HL-60 (cell line): ENCODE measurements around the gene FLVCR1.
"Not testable (repeated sequence)": the region's sequence is repeated elsewhere in the genome, so short reads cannot be mapped to it uniquely, and the experiment has no call there.

Experiments
- DNase-seq, 2 experiments: peaks; one replicate each; pipeline ENCODE4 v3.0.0-alpha.2; 2010 to 2020; ENCODE audit warnings: low read depth in 1 of 2, low spot score in 1 of 2
- H3K27ac ChIP-seq: fragments of 250-450 bp; sonication (Bioruptor Pico); replicated peaks from 2 replicates; pipeline ENCODE4 v1.5.1; 2020; ENCODE audit warnings: mild to moderate bottlenecking, moderate library complexity
- H3K27me3 ChIP-seq: fragments of 250-450 bp; sonication (Bioruptor Pico); 2 replicates; pipeline ENCODE4 v1.5.1; 2021; ENCODE audit warnings: mild to moderate bottlenecking, moderate library complexity; ENCODE audit not compliant: insufficient read depth, poor library complexity, severe bottlenecking
- H3K4me3 ChIP-seq: replicated peaks from 2 replicates; pipeline ENCODE4 v1.5.1; 2011; ENCODE audit warnings: mild to moderate bottlenecking, control low read depth, low read length; ENCODE audit not compliant: insufficient read depth
- CTCF ChIP-seq: IDR thresholded peaks from one replicate; pipeline ENCODE4 v1.5.1; 2011; ENCODE audit warnings: low read length, control low read depth, inconsistent platforms; ENCODE audit not compliant: insufficient read depth
- GABPA ChIP-seq: IDR thresholded peaks from 2 replicates; pipeline ENCODE4 v1.6.1; 2012; ENCODE audit warnings: low read depth
- POLR2AphosphoS5 ChIP-seq: IDR thresholded peaks from 2 replicates; pipeline ENCODE4 v1.6.1; 2012; ENCODE audit warnings: low read depth
- REST ChIP-seq: IDR thresholded peaks from 2 replicates; pipeline ENCODE4 v1.6.1; 2012; ENCODE audit warnings: low read depth; ENCODE audit not compliant: insufficient replicate concordance
- SPI1 ChIP-seq: IDR thresholded peaks from 2 replicates; pipeline ENCODE4 v1.6.1; 2012; ENCODE audit warnings: low read depth, mild to moderate bottlenecking, borderline replicate concordance

FLVCR1 gene

DNA sequence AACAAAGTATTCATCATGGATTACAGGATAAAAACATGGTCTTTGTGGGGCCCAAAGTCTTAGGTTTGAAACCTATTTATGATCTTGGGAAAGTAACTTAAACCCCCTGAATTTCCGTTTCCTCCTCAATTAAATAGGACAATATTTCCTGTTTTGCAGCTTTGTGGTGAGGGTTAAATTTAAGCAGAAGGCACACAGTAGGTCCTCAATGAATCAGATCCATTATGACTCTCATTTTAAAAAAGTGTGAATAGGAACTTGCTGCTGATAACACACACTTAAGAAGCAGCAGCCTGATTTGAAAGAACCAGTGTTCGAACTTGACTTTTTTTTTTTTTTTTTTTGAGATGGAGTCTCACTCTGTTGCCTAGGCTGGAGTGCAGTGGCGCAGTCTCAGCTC, 50.9 kb downstream of the FLVCR1 start:
- TF ChIP-seq REST (no peak), POLR2AphosphoS5 (no peak), CTCF (no peak), GABPA (no peak), SPI1 (no peak)
- Histone ChIP-seq H3K27me3 (no peaks in the 10 kb centered on the region), H3K4me3 (no peak overlapping the region), H3K27ac (no peak overlapping the region)
- DNase-seq, result no peak

DNA sequence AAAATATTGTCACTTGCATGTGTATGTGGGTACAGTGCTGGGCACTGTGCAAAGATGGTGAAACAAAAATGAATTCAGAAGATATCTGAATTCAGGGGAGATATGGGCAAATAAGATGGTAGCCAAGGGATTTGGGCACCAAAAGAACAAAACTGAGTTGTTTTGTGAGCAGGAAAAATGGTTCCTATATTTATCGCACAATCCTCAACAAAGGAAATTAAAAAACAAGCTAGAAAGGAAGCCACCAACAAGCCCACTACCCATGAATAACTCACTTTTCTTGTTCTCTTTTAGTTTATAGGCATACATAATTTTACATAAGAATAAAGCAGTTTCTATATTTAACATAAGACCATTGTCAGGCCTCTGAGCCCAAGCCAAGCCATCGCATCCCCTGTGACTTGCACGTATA, 51.6 kb downstream of the FLVCR1 start:
- H3K27me3 ChIP-seq, result no peaks in the 10 kb centered on the region
- no peak for DNase-seq
- no peak overlapping the region for H3K27ac ChIP-seq
- TF ChIP-seq SPI1 (no peak), CTCF (no peak), POLR2AphosphoS5 (no peak), GABPA (no peak), REST (no peak)
- no peak overlapping the region for H3K4me3 ChIP-seq

DNA sequence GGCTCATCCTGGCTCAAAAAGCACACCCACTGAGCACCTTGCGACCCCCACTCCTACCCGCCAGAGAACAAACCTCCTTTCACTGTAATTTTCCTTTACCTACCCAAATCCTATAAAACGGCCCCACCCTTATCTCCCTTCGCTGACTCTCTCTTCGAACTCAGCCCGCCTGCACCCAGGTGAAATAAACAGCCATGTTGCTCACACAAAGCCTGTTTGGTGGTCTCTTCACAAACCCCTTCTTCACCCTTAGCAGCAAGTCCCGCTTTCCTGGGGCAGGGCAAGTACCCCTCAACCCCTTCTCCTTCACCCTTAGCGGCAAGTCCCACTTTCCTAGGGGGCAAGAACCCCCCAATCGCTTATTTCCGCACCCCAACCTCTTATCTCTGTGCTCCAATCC, 52.1 kb downstream of the FLVCR1 start:
- DNase-seq, H3K4me3 ChIP-seq, H3K27ac ChIP-seq, H3K27me3 ChIP-seq: not testable (repeated sequence)

DNA sequence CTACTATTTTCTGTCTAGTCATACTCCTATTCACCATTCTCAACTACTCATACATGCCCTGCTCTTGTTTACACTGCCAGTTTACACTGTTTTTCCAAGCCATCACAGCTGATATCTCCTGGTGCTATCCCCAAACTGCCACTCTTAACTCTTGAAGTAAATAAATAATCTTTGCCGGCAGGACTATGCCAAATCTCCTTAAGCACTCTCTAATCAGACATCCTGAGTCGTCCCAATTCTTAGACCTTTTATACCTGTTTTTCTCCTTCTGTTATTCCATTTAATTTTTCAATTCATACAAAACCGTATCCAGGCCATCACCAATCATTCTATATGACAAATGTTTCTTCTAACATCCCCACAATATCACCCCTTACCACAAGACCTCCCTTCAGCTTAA, 55.6 kb downstream of the FLVCR1 start:
- not testable (repeated sequence) for DNase-seq, H3K27ac ChIP-seq, H3K27me3 ChIP-seq, H3K4me3 ChIP-seq

GRCh38 chr1:212914110-212914509, 56.0 kb downstream of the FLVCR1 start:
- H3K4me3 ChIP-seq, DNase-seq, H3K27ac ChIP-seq: not testable (repeated sequence)

DNA sequence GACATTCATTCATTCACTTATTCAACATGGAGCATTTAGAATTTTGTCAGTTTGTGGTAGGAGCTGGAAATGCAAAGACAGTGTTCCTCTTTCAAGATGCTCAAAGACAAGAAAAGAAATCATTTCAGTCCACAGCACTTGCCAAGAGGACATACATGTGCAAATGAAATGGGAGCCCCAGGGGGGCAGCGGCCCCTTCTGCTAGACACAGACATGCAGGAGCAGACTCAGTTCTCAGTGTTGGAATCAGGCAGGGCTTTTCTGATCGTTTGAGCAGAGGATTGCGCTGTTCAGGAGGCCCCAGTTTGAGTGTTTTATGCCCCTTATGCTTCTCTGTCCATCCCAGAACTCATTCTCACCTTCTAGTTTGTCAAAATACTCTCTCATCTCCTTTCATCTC, 56.7 kb downstream of the FLVCR1 start:
- no peak for DNase-seq
- no peak overlapping the region for H3K27ac ChIP-seq
- TF ChIP-seq CTCF (no peak), SPI1 (no peak), REST (no peak), POLR2AphosphoS5 (no peak), GABPA (no peak)
- H3K27me3 ChIP-seq, result no peaks in the 10 kb centered on the region
- H3K4me3 ChIP-seq, result no peak overlapping the region

More at GRCh38 chr1:212914110-212914509, 56.0 kb downstream of the FLVCR1 start:
- not testable (repeated sequence) for H3K27me3 ChIP-seq
